ENCODE results near the gene KRTAP5-2.
"Not testable (repeated sequence)": the region's sequence is repeated elsewhere in the genome, so short reads cannot be mapped to it uniquely, and the experiment has no call there.

Gene KRTAP5-2

DNA sequence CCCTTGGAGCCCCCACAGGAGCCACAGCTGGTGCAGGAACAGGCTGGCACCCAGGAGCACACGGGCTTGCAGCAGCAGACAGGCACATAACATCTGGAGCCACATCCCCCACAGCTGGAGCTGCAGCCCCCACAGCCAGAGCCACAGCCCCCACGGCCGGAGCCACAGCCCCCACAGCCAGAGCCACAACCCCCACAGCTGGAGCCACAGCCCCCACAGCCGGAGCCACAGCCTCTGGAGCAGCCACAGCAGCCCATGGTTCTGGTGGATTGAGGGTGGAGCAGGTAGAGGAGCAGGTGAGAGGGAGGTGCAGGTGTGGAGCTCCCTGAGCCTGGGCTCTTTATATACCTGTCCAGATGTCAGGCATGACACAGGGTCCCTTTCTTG, at the start of gene KRTAP5-2:
Gene KRTAP5-2 (minus strand): TSS at position 301 of the 387 bp plus-strand sequence. CDS start 44 bp downstream, at position 257.
- TF ChIP-seq ZNF274 (IDR thresholded peaks at IDR 0.05; ENCODE audit: low read depth, low read length): no peak
- H3K4me3 ChIP-seq (ENCODE audit: low read length): no peak within 1 kb of the TSS

GRCh38 chr11:1646540-1646939, 48.4 kb upstream of the KRTAP5-2 start:
- not testable (repeated sequence) for H3K4me3 ChIP-seq (ENCODE audit: low read length)

- no peak overlapping the region for H3K4me3 ChIP-seq (ENCODE audit: low read length)
- no peak for TF ChIP-seq ZNF274 (IDR thresholded peaks at IDR 0.05; ENCODE audit: low read depth, low read length)
Observed at GRCh38 chr11:1645357-1645821, 47.3 kb upstream of the KRTAP5-2 start.

- no peak for TF ChIP-seq ZNF274 (IDR thresholded peaks at IDR 0.05; ENCODE audit: low read depth, low read length)
- H3K4me3 ChIP-seq (ENCODE audit: low read length): no peak overlapping the region
Observed at GRCh38 chr11:1644601-1645356, 46.7 kb upstream of the KRTAP5-2 start.

DNA sequence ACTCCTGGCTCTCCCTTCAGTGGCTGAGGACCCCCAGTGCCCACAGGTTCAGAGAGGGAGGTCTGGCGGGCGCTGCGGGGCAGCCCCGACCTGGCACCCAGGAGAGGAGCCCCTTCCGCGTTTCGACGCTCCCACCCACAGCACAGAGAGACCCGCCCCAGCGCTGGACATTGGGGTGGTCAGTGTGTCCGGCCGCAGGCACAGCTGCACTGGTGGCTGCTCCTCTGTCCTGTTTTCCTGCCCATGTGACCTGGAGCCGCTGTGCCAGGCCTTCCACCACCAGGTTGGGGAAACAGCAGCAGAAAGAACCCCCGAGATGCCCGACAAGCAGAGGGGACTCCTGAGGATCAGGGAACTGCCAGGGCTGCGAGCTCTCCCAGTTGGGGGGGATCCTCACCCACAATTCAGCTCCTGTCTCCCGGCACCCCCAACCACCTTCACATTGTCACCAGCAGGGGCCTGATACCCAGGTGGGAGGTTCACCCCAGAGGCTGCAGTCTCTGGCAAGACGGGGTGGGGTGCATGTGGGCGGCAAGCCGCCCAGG, 45.1 kb upstream of the KRTAP5-2 start:
- no peak overlapping the region for H3K4me3 ChIP-seq (ENCODE audit: low read length)
- TF ChIP-seq ZNF274 (IDR thresholded peaks at IDR 0.05; ENCODE audit: low read depth, low read length): no peak

DNA sequence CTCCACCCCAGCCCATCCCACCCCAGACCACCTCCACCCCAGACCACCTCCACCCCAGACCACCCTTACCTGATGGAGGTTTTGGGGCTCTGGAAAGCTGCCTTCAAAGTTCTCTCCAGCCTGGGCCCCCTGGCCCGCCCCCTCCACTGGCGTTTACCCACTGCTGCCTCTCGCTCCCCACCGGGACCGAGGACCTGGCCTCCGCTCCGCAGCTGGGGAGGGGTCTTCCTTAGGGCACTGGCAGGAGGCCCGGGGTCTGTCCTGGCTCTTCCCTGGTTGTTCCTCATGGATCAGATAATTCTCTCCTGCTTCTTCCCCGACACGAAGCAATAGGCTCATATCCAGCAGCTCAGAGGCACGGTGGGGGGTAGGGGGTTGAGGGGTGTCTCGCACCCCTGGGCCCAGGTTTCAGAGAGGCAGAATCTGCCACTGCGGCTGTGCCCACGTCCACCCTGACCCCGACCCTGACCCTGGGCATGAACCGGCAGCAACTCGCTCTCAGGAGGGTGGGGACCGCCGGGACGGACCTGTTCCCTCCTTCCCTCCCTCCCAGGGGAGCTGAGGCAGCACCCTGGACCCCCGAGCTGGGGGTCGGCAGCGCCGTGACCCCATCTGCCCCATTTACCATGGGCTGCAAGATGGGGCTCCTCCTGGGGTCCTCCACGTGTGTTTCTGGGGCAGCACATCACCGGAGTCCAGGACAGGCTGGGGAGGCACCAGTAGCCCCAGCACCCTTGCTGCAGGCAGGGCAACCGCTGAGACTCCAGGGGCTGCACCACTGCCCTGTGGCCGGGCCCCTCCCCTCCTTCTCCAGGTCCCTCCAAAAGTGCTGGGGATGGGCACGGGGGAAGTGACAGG, 44.4 kb upstream of the KRTAP5-2 start:
- no peak overlapping the region for H3K4me3 ChIP-seq (ENCODE audit: low read length)
- no peak for TF ChIP-seq ZNF274 (IDR thresholded peaks at IDR 0.05; ENCODE audit: low read depth, low read length)

DNA sequence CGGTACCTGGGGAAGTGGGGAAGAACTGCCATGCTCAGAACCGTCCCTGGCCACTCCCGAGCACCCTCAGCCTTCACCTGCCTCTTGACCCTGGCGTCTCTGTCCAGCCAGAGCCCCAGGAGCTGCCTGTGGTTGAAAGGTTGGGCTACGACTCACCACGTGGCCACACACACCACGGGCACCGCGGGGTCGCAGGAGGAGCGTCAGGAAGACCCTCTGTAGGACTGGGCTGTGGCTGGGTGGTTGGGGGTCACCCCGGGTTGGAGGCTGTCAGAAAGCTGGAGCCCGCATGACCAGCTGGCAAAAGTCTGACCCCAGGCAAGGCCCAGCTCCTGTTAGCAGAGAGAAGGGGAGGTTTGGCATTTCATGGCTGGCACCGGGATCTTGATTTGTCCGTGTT, 43.0 kb upstream of the KRTAP5-2 start:
- H3K4me3 ChIP-seq (ENCODE audit: low read length): no peak overlapping the region
- no peak for TF ChIP-seq ZNF274 (IDR thresholded peaks at IDR 0.05; ENCODE audit: low read depth, low read length)

GRCh38 chr11:1640076-1640946, 42.2 kb upstream of the KRTAP5-2 start:
- no peak overlapping the region for H3K4me3 ChIP-seq (ENCODE audit: low read length)
- no peak for TF ChIP-seq ZNF274 (IDR thresholded peaks at IDR 0.05; ENCODE audit: low read depth, low read length)

DNA sequence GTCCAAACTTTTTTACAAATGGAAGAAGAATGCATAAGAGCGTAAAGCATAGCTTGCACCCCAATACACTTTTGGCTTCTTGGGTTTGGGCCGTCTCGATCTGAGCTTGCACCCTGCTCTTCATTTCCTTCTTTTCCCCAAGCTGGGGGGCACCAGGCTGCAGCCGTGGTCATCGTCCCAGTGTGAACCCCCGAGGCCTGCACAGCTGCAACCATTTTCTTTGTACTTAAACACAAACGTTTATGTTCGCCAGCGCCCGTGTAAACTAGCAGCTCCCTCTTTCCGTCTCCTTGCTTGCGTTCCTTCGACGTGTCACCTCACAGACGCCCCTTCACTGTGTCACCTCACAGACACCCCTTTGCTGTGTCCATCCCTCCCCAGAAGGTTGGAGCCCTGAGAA, 41.6 kb upstream of the KRTAP5-2 start:
- no peak for TF ChIP-seq ZNF274 (IDR thresholded peaks at IDR 0.05; ENCODE audit: low read depth, low read length)
- H3K4me3 ChIP-seq (ENCODE audit: low read length): no peak overlapping the region

DNA sequence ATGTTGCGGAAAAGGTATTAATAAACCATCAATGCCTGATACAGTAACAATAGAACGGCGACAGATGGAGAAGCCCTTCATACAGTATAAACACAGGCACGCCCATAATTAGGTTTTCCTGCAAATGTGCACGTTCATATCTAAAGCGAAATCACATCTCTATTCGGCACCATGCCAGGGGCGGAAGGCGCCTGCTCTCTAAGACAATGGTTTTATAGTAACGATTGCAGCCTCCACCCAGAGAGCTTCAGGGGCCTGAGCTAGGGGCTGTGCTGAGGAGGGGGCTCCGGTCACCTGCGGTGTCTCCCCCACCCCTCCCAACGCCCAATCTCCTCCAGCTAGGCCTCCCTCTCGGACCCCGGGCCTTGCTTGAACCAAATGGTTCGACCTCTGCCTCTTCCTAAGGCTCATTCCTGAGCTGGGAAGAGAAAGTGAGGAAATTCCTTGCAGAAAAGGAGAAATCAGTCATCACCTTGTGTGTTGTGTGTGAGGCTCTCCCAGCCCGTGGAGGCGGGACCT, 41.1 kb upstream of the KRTAP5-2 start:
- H3K4me3 ChIP-seq (ENCODE audit: low read length): no peak overlapping the region
- no peak for TF ChIP-seq ZNF274 (IDR thresholded peaks at IDR 0.05; ENCODE audit: low read depth, low read length)

DNA sequence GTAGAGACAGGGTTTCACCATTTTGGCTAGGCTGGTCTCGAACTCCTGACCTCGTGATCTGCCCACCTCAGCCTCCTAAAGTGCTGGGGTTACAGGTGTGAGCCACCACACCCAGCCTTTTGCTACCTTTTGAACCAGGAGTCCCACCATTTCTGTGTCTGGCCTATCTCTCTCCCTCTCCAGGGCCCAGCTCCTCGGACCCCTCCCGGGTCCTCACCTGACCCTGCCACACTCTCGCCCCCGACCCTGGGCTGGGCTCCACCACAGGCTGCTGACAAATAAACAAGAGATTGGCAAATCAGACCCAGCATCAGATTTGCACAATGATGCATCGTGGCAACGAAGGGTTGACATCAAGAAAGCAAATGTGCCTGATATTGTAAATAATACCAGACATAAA, 40.2 kb upstream of the KRTAP5-2 start:
- TF ChIP-seq ZNF274 (IDR thresholded peaks at IDR 0.05; ENCODE audit: low read depth, low read length): no peak
- no peak overlapping the region for H3K4me3 ChIP-seq (ENCODE audit: low read length)

DNA sequence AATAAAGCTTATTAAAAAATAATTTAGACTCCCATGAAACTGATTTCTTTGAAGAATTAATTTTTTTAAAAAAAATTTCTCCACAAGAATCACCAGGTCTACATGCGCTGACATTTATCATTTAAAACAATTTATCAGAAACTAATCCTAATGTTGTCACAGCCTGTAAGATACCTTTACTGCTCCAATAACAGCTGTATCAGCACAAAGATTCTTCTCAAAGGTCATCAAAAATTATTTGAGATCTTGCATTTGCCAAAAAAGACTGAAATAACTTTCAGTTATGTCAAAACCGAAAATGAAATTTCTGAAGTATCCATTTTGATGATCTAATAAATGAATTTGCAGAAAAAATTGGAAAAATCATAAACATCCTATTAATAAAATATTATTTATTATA, 39.5 kb upstream of the KRTAP5-2 start:
- no peak overlapping the region for H3K4me3 ChIP-seq (ENCODE audit: low read length)
- no peak for TF ChIP-seq ZNF274 (IDR thresholded peaks at IDR 0.05; ENCODE audit: low read depth, low read length)

DNA sequence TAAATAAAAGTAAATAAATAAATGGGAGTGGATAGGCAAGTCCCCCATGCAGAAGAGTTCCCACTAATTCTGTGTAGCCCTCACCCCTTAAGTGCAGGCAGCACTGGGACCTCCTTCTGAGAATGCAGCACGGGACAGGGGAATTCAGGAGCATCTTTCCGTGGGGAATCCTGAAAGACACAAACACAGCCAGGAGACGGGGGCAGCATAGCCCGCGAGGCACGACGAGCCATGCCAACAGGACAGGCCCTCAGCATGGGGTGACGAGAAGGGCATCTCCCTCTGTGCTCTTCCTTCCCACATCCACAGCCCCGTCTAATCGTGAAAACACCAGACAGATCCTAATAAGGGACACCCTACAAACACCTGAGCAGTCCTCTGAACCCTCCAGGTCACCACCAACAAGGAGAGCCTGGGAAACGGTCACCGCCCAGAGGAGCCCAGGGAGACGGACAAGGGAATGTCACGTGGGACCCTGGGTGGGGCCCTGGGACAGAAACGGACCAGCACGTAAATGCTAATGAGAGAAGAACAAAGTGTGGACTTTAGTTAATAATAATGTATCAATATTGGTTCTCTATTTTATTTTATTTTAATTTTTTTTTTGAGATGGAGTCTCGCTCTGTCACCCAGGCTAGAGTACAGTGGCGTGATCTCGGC, 38.3 kb upstream of the KRTAP5-2 start:
- no peak for TF ChIP-seq ZNF274 (IDR thresholded peaks at IDR 0.05; ENCODE audit: low read depth, low read length)
- H3K4me3 ChIP-seq (ENCODE audit: low read length): no peak overlapping the region
